GM21717 (cell line): ENCODE results near the gene ABCG2.
"Not testable (repeated sequence)": the region's sequence is repeated elsewhere in the genome, so short reads cannot be mapped to it uniquely, and the experiment has no call there.

ENCODE experiments used
- ATAC-seq: cut with Tn5 transposase; IDR thresholded peaks from one replicate; pipeline ENCODE4 v1.9.1; 2021; ENCODE audit warnings: mild to moderate bottlenecking, moderate library complexity; ENCODE audit not compliant: unreplicated experiment

Gene ABCG2

GRCh38 chr4:88119943-88120342 is 38.5 kb downstream of the ABCG2 start:
- no peak for ATAC-seq

- no peak for ATAC-seq
Observed at GRCh38 chr4:88115587-88115986, 42.9 kb downstream of the ABCG2 start.

- no peak for ATAC-seq
Observed at GRCh38 chr4:88112856-88113255, 45.6 kb downstream of the ABCG2 start.

GRCh38 chr4:88110826-88111225 is 47.6 kb downstream of the ABCG2 start:
- no peak for ATAC-seq

GRCh38 chr4:88109123-88109881 is 49.1 kb downstream of the ABCG2 start:
- no peak for ATAC-seq

GRCh38 chr4:88108747-88109122 is 49.7 kb downstream of the ABCG2 start:
- no peak for ATAC-seq

- ATAC-seq, result not testable (repeated sequence)
Observed at GRCh38 chr4:88108108-88108465, 50.4 kb downstream of the ABCG2 start.

- ATAC-seq, result no peak
Observed at GRCh38 chr4:88107406-88108107, 50.9 kb downstream of the ABCG2 start.

GRCh38 chr4:88106205-88106604 is 52.2 kb downstream of the ABCG2 start:
- ATAC-seq, result no peak

GRCh38 chr4:88104902-88105610 is 53.4 kb downstream of the ABCG2 start:
- ATAC-seq, result no peak

- ATAC-seq, result no peak
Observed at GRCh38 chr4:88102026-88102425, 56.4 kb downstream of the ABCG2 start.

- no peak for ATAC-seq
Observed at GRCh38 chr4:88101165-88101564, 57.3 kb downstream of the ABCG2 start.

GRCh38 chr4:88098993-88099752 is 59.3 kb downstream of the ABCG2 start:
- ATAC-seq, result no peak

GRCh38 chr4:88097781-88098180 is 60.7 kb downstream of the ABCG2 start:
- ATAC-seq, result no peak

GRCh38 chr4:88097301-88097700 is 61.1 kb downstream of the ABCG2 start:
- no peak for ATAC-seq

- ATAC-seq, result no peak
Observed at GRCh38 chr4:88093874-88094273, 64.6 kb downstream of the ABCG2 start.

GRCh38 chr4:88091378-88091777 is 67.1 kb downstream of the ABCG2 start:
- ATAC-seq, result no peak

- ATAC-seq, result no peak
Observed at GRCh38 chr4:88090898-88091297, 67.5 kb downstream of the ABCG2 start.

- ATAC-seq, result no peak
Observed at GRCh38 chr4:88087004-88087403, 71.4 kb downstream of the ABCG2 start.

- ATAC-seq, result no peak
Observed at GRCh38 chr4:88080626-88081025, 77.8 kb downstream of the ABCG2 start.

- ATAC-seq, result no peak
Observed at GRCh38 chr4:88078579-88078978, 79.9 kb downstream of the ABCG2 start.
